Endodermal cell (in vitro differentiated cells): ENCODE measurements around the gene PTPN20. TPM values are rescaled to one million over a fixed set of nuclear protein-coding genes. Genes with fewer than 3 reads are reported as not detected.

Experiments
- DNase-seq: peaks from one replicate; pipeline ENCODE4 v3.0.0-alpha.2; 2017
- H3K27ac ChIP-seq: 2 replicates; pipeline ENCODE4 v1.5.1; 2013; ENCODE audit warnings: mild to moderate bottlenecking, low read depth, low read length, moderate library complexity
- H3K27me3 ChIP-seq: 2 replicates; pipeline ENCODE4 v1.6.1; 2013; ENCODE audit warnings: mild to moderate bottlenecking, low read length, moderate library complexity; ENCODE audit not compliant: insufficient read depth, control insufficient read depth, poor library complexity, severe bottlenecking
- H3K36me3 ChIP-seq: 2 replicates; pipeline ENCODE4 v1.7.0; 2013; ENCODE audit warnings: mild to moderate bottlenecking, low read length, moderate library complexity; ENCODE audit not compliant: control insufficient read depth, insufficient read depth
- H3K4me1 ChIP-seq: one replicate; pipeline ENCODE4 v1.7.0; 2013; ENCODE audit warnings: low read length; ENCODE audit not compliant: control insufficient read depth, insufficient read depth
- H3K4me3 ChIP-seq: 2 replicates; pipeline ENCODE4 v1.5.1; 2013; ENCODE audit warnings: mild to moderate bottlenecking, low read length, moderate library complexity
- H3K9ac ChIP-seq: 2 replicates; pipeline ENCODE4 v1.6.1; 2013; ENCODE audit warnings: mild to moderate bottlenecking, low read length, moderate library complexity; ENCODE audit not compliant: poor library complexity, severe bottlenecking; ENCODE audit errors: extremely low read depth
- H3K9me3 ChIP-seq: 2 replicates; pipeline ENCODE4 v1.6.1; 2013; ENCODE audit warnings: mild to moderate bottlenecking, low read length, moderate library complexity; ENCODE audit not compliant: control insufficient read depth
- H3K27ac Mint-ChIP-seq: 2 replicates; pipeline ENCODE4 v1.8.0; 2020; ENCODE audit warnings: mixed read lengths
- H3K27me3 Mint-ChIP-seq: 2 replicates; pipeline ENCODE4 v1.8.0; 2021; ENCODE audit warnings: mild to moderate bottlenecking, mixed read lengths; ENCODE audit not compliant: insufficient read depth
- H3K36me3 Mint-ChIP-seq: 2 replicates; pipeline ENCODE4 v1.8.0; 2020; ENCODE audit warnings: low read depth, mixed read lengths
- H3K4me1 Mint-ChIP-seq: 2 replicates; pipeline ENCODE4 v1.8.0; 2020; ENCODE audit warnings: mixed read lengths
- H3K4me3 Mint-ChIP-seq: 2 replicates; pipeline ENCODE4 v1.8.0; 2020; ENCODE audit warnings: mild to moderate bottlenecking, moderate library complexity, mixed read lengths
- H3K9me3 Mint-ChIP-seq: 2 replicates; pipeline ENCODE4 v1.8.0; 2020; ENCODE audit warnings: mild to moderate bottlenecking, mixed read lengths
- WGBS, 2 experiments: methylation state at CpG; one replicate each; pipeline versions ENCODE4 v1.1.5 to v1.1.7; 2013; ENCODE audit warnings: missing lambda C conversion rate in 2 of 2, mixed read lengths in 1 of 2; ENCODE audit not compliant: insufficient coverage in 1 of 2, insufficient read length in 1 of 2; 5-methylcytosine and 5-hydroxymethylcytosine counted together
- total RNA-seq, 2 donors: library from RNA; stranded (reverse); fragmentation: NEBNext Ultra II Directional in 1 of 2; extraction: Animal tissue kit (Norgen Biotek cat#: 25700) in 1 of 2; gene quantifications; 2 replicates in 1 of 2; 3 replicates in 1 of 2; pipeline ENCODE4 v1.2.1, GENCODE V29; 2021
- TF ChIP-seq, protein P1 (sequence below): fragments of 200-600 bp; sonication (generic); conservative IDR thresholded peaks from 2 replicates; pipeline ENCODE4 v1.5.0; 2021; ENCODE audit warnings: antibody characterized with exemption, mild to moderate bottlenecking

Gene PTPN20
- total RNA-seq, 2 donors from 2014 or later, result 0.53 TPM; not detected in 1

DNA sequence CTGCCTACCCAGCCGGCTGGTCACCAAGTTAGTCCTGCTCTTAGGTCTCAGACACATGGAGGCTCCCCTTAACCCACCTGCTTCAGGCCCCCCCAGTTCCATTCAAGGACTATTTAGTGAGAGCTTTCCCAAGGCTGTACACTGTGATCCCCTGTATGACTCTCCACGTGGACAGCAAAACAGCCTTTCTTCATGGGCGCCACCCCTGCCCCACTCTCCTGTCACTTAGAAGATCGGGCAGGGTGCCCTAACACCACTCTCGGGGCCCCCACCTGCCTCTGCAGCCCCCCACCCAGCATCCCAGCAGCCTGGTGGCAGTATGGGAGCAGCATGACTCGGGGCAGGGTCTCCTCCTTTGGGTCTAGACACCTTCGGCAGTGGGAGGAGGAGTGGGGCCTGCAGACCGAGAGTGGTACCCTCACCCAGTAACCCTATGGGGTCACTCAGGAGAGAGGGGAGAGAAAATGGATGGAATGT lies 116.6 kb downstream of the PTPN20 start:
- H3K9me3 ChIP-seq, result no peaks in the 10 kb centered on the region
- no peak overlapping the region for H3K4me3 ChIP-seq
- H3K27me3 Mint-ChIP-seq, result no peaks in the 10 kb centered on the region
- H3K9ac ChIP-seq, result no peak overlapping the region
- WGBS, 2 experiments, result 88 to 93% methylated on average over 5 to 8 of the region's 8 CpGs
- H3K9me3 Mint-ChIP-seq, result no peaks in the 10 kb centered on the region
- H3K27me3 ChIP-seq, result no peaks in the 10 kb centered on the region
- DNase-seq, result peak; percentile 24
- H3K4me3 Mint-ChIP-seq, result no peak overlapping the region
- TF ChIP-seq, protein P1, sequence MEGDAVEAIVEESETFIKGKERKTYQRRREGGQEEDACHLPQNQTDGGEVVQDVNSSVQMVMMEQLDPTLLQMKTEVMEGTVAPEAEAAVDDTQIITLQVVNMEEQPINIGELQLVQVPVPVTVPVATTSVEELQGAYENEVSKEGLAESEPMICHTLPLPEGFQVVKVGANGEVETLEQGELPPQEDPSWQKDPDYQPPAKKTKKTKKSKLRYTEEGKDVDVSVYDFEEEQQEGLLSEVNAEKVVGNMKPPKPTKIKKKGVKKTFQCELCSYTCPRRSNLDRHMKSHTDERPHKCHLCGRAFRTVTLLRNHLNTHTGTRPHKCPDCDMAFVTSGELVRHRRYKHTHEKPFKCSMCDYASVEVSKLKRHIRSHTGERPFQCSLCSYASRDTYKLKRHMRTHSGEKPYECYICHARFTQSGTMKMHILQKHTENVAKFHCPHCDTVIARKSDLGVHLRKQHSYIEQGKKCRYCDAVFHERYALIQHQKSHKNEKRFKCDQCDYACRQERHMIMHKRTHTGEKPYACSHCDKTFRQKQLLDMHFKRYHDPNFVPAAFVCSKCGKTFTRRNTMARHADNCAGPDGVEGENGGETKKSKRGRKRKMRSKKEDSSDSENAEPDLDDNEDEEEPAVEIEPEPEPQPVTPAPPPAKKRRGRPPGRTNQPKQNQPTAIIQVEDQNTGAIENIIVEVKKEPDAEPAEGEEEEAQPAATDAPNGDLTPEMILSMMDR, result no peak
- H3K36me3 ChIP-seq, result no peaks in the 10 kb centered on the region
- H3K36me3 Mint-ChIP-seq, result no peaks in the 10 kb centered on the region
- H3K27ac ChIP-seq, result no peak overlapping the region
- H3K27ac Mint-ChIP-seq, result no peak overlapping the region
- no peaks in the 10 kb centered on the region for H3K4me1 Mint-ChIP-seq
- no peaks in the 10 kb centered on the region for H3K4me1 ChIP-seq

DNA sequence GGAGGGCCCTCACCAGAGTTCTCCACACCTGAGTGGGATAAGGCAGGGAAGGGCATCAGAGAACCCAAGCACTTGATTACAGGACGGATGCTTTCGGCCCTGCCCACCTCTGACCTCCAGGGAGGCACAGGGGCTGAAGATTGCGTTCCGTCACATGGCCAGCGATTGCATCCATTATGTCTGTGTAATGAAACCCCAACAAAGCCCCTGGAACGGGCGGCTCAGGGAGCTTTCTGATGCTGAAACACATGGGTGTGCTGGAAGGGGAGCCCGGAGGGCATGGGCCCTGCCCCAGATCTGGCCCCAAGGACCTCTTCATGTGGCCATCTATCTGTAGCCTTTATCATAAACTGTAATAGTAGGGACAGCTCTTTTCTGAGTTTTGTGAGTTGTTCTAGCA lies 117.2 kb downstream of the PTPN20 start:
- H3K4me1 ChIP-seq, result no peaks in the 10 kb centered on the region
- H3K4me3 ChIP-seq, result no peak overlapping the region
- Mint-ChIP-seq H3K4me1 (no peaks in the 10 kb centered on the region), H3K9me3 (no peaks in the 10 kb centered on the region), H3K27ac (no peak overlapping the region), H3K4me3 (no peak overlapping the region), H3K27me3 (no peaks in the 10 kb centered on the region), H3K36me3 (no peaks in the 10 kb centered on the region)
- H3K9me3 ChIP-seq, result no peaks in the 10 kb centered on the region
- H3K9ac ChIP-seq, result no peak overlapping the region
- no peaks in the 10 kb centered on the region for H3K27me3 ChIP-seq
- WGBS, 2 experiments, result 93% methylated on average over 5 to 8 of the region's 8 CpGs
- TF ChIP-seq, protein P1, result no peak
- no peak overlapping the region for H3K27ac ChIP-seq
- H3K36me3 ChIP-seq, result no peaks in the 10 kb centered on the region
- peak; percentile 24 for DNase-seq

GRCh38 chr10:47029181-47030009 lies 118.2 kb downstream of the PTPN20 start:
- no peaks in the 10 kb centered on the region for H3K27me3 Mint-ChIP-seq
- TF ChIP-seq, protein P1, result no peak
- no peak overlapping the region for H3K4me3 Mint-ChIP-seq
- no peaks in the 10 kb centered on the region for H3K9me3 Mint-ChIP-seq
- Histone ChIP-seq H3K27me3 (no peaks in the 10 kb centered on the region), H3K4me3 (no peak overlapping the region), H3K9me3 (no peaks in the 10 kb centered on the region), H3K4me1 (no peaks in the 10 kb centered on the region), H3K9ac (no peak overlapping the region), H3K36me3 (no peaks in the 10 kb centered on the region), H3K27ac (no peak overlapping the region)
- no peaks in the 10 kb centered on the region for H3K4me1 Mint-ChIP-seq
- H3K27ac Mint-ChIP-seq, result no peak overlapping the region
- WGBS, 2 experiments, result 90 to 92% methylated on average over 9 to 13 of the region's 13 CpGs
- no peaks in the 10 kb centered on the region for H3K36me3 Mint-ChIP-seq
- DNase-seq, result peak; percentile 43
